Hematopoietic multipotent progenitor cell treated with erythropoietin and hydrocortisone succinate and interleukin-3 and kit ligand, for 15 days (in vitro differentiated cells): ENCODE data around the gene RNF25.

Source experiments
- DNase-seq: peaks from one replicate; pipeline ENCODE4 v3.0.0-alpha.2; 2015; ENCODE audit warnings: low spot score

RNF25 gene

DNA sequence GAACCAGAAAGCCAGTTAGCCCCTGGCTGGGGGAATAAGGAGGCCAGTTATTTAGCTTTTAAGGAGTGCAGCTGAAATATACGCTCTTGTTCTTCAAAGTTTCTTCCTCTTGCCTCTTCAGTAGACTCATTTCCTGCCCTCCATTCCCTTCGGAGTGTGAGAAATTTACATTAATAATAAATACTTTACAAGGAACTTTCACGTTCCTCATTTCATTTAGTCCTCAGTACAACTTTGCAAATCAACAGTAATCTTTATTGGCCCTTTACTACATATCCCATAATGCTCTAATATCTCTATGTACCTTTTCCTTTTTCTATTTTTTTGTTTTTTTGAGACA, 48.5 kb downstream of the RNF25 start:
- no peak for DNase-seq

DNA sequence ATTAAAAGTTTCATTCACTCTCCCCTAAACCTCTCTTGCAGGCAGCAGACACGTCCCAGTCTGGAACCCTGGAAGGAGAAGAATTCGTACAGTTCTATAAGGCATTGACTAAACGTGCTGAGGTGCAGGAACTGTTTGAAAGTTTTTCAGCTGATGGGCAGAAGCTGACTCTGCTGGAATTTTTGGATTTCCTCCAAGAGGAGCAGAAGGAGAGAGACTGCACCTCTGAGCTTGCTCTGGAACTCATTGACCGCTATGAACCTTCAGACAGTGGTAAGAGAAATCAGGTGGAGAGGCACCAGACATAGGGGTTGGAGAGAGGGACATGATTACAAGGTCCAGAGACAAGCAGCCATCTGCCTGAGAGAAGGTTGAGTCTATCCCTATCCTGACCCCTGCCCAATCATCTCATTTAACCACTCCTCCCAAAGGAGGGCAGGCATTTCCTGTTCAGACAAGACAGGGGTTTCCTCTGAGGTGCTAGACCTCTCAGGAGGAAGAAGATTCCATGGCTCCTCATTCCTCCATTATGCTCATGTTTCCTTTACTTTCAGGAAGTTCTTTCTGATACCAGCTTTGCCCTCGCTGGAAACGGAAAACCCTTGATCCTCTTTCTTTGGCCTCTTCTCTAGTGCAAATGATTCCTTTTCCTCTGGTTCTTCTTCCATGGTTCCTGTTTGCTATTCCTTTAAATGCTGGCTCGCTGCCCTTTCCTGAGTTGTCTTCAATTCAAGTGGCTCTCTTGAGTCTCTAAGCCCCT, 49.0 kb downstream of the RNF25 start:
- DNase-seq, result no peak

DNA sequence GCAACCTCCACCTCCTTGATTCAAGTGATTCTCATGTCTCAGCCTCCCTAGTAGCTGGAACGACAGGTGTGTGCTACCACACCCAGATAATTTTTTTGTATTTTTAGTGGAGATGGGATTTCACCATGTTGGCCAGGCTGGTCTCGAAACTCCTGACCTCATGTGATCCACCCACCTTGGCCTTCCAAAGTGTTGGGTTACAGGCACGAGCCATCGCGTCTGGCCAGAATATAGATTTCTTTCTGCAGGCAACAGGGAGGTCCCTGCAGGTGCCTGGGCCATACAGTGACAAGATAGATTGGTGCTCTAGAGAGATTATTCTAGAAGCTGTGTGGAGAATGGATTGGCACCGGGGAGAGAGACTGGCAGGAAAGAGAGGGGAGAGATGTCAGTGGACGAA, 50.8 kb downstream of the RNF25 start:
- no peak for DNase-seq

DNA sequence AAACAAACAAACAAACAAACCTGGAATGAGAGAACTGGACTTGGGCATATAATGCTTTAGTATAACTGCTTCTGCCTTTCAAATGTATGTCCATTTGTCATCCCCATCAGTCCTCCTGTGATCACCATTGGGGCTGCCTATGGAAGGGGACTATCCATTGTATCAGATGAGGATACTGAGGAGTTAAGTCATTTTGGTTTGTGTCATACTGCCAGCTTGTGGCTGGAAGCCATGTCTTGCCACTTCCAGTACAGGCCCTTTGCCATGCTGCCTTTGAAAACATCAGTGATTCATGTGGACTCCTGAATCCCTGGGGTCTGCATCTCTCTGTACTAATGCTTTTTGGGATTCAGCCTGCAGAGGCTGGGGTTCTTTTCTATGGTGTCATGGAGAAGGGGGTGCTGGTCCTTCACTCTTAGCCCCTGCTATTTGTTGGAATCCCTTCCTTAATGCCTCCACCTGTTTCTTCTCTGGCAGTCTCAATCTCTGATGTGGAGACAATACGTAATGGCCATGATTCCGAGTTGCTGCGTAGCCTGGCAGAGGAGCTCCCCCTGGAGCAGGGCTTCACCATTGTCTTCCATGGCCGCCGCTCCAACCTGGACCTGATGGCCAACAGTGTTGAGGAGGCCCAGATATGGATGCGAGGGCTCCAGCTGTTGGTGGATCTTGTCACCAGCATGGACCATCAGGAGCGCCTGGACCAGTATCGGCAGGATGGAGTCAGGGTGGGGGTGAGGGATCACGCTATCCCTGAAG, 53.5 kb downstream of the RNF25 start:
- no peak for DNase-seq

DNA sequence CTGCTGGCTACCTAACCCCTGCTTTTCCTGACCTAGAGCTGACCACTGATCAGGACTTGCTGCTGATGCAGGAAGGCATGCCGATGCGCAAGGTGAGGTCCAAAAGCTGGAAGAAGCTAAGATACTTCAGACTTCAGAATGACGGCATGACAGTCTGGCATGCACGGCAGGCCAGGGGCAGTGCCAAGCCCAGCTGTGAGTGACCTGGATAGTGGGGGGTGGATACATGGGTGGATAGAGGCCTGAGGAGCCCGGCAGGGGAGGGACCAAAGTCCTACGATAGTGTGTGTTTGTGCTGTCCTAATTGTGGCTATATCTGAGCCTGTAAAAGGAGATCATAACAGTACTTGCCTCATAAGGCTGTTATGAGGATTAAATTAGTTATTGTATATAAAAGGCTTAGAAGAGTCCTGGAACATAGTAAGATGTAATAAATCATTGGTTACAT, 55.9 kb downstream of the RNF25 start:
- DNase-seq, result no peak
